Uterus (tissue), 4 donors: ENCODE measurements around the gene KLHL30. TPM values are rescaled to one million over a fixed set of nuclear protein-coding genes. Genes with fewer than 3 reads are reported as not detected.
A peak's percentile ranks its signal among the peaks of the same experiment; 100 is the strongest.

Experiments used
- DNase-seq, 2 donors: peaks; one replicate each; pipeline ENCODE4 v3.0.0-alpha.2; 2019 to 2020
- H3K27ac ChIP-seq, 2 donors: fragments of 200-600 bp; sonication (generic); 1 replicate in 1 of 2; 2 replicates in 1 of 2; pipeline ENCODE4 v1.5.1; 2016 to 2018
- H3K27me3 ChIP-seq, 2 donors: fragments of 200-600 bp; sonication (generic); one replicate each; pipeline ENCODE4 v1.5.1; 2018 to 2019; ENCODE audit warnings: control low read depth in 1 of 2
- H3K36me3 ChIP-seq, 2 donors: fragments of 200-600 bp; sonication (generic); one replicate each; pipeline ENCODE4 v1.5.1; 2019; ENCODE audit warnings: control low read depth in 1 of 2
- H3K4me1 ChIP-seq, 2 donors: fragments of 200-600 bp; sonication (generic); one replicate each; pipeline ENCODE4 v1.5.1; 2018 to 2019; ENCODE audit warnings: control low read depth in 1 of 2
- H3K4me3 ChIP-seq, 2 donors: fragments of 200-600 bp; sonication (generic); 1 replicate in 1 of 2; 2 replicates in 1 of 2; pipeline ENCODE4 v1.5.1; 2018 to 2019; ENCODE audit warnings: mild to moderate bottlenecking in 1 of 2
- H3K9me3 ChIP-seq, 2 donors: fragments of 200-600 bp; sonication (generic); one replicate each; pipeline ENCODE4 v1.5.1; 2019; ENCODE audit warnings: control low read depth in 1 of 2
- CTCF ChIP-seq, 4 experiments: fragments of 200-600 bp in 2 of 4; fragments of 450-650 bp in 2 of 4; sonication (generic) in 2 of 4; IDR thresholded peaks; one replicate each; pipeline ENCODE4 v1.5.1; 2016 to 2019; ENCODE audit warnings: antibody characterized with exemption in 4 of 4, mild to moderate bottlenecking in 2 of 4, moderate library complexity in 1 of 4
- POLR2A ChIP-seq, 2 donors: fragments of 450-650 bp; IDR thresholded peaks; one replicate each; pipeline ENCODE4 v1.6.1; 2016; ENCODE audit warnings: antibody characterized with exemption in 2 of 2, mild to moderate bottlenecking in 1 of 2, moderate library complexity in 1 of 2
- intact Hi-C: fragments of 100-400 bp; cut with DNase I; formaldehyde crosslinking; loops from one replicate; pipeline ENCODE4 v1.15.1; 2023; ENCODE audit warnings: low total_unique reads
- total RNA-seq, 4 donors: library from RNA; depleted of rRNA in 3 of 4; stranded (reverse); fragments of >200 nt in 3 of 4; gene quantifications; one replicate each; pipeline versions ENCODE4 v1.1.0 to v1.2.4, GENCODE V29; 2014 to 2023
- donor health status: DM: yes; HTN: yes; CAD: no.

The KLHL30 gene
- total RNA-seq, 4 donors from 2014 or later: under 0.01 to 3.3 (median 0.62) TPM; not detected in 1

- H3K27ac ChIP-seq: no peak overlapping the region
- H3K4me1 ChIP-seq: no peaks in the 10 kb centered on the region
- no peaks in the 10 kb centered on the region for H3K9me3 ChIP-seq
- no peak overlapping the region for H3K4me3 ChIP-seq
- intact Hi-C loops: no loop called here
- no peaks in the 10 kb centered on the region for H3K27me3 ChIP-seq
- no peak for TF ChIP-seq CTCF (IDR thresholded peaks at IDR 0.05)
- no peak for TF ChIP-seq POLR2A (IDR thresholded peaks at IDR 0.05)
- no peaks in the 10 kb centered on the region for H3K36me3 ChIP-seq
- DNase-seq: peak in 1 of 2 donors; percentile 15
Observed at GRCh38 chr2:238106698-238107524, 31.6 kb upstream of the KLHL30 start.

- Histone ChIP-seq H3K27me3 (no peaks in the 10 kb centered on the region), H3K36me3 (no peaks in the 10 kb centered on the region), H3K27ac (no peak overlapping the region), H3K4me1 (no peaks in the 10 kb centered on the region), H3K9me3 (no peaks in the 10 kb centered on the region), H3K4me3 (no peak overlapping the region)
- TF ChIP-seq POLR2A (IDR thresholded peaks at IDR 0.05): no peak
- TF ChIP-seq CTCF (IDR thresholded peaks at IDR 0.05): no peak
- intact Hi-C loops: no loop called here
- DNase-seq: peak in 1 of 2 donors; percentile 11
Observed at GRCh38 chr2:238107525-238108422, 30.7 kb upstream of the KLHL30 start.

- intact Hi-C loops: no loop called here
- H3K27ac ChIP-seq: no peak overlapping the region
- H3K36me3 ChIP-seq: no peaks in the 10 kb centered on the region
- TF ChIP-seq CTCF (IDR thresholded peaks at IDR 0.05): no peak
- no peak for TF ChIP-seq POLR2A (IDR thresholded peaks at IDR 0.05)
- H3K4me3 ChIP-seq: no peak overlapping the region
- no peaks in the 10 kb centered on the region for H3K4me1 ChIP-seq
- no peaks in the 10 kb centered on the region for H3K9me3 ChIP-seq
- H3K27me3 ChIP-seq: no peaks in the 10 kb centered on the region
- peak in 1 of 2 donors; percentile 35 for DNase-seq
Observed at GRCh38 chr2:238108423-238109183, 29.9 kb upstream of the KLHL30 start.

GRCh38 chr2:238113611-238114010 lies 24.9 kb upstream of the KLHL30 start:
- DNase-seq: no peak
- Histone ChIP-seq H3K4me1 (no peaks in the 10 kb centered on the region), H3K4me3 (no peak overlapping the region), H3K9me3 (no peaks in the 10 kb centered on the region), H3K36me3 (no peaks in the 10 kb centered on the region), H3K27me3 (no peaks in the 10 kb centered on the region), H3K27ac (no peak overlapping the region)
- TF ChIP-seq CTCF (IDR thresholded peaks at IDR 0.05) (no peak), POLR2A (IDR thresholded peaks at IDR 0.05) (no peak)
- intact Hi-C loops: no loop called here
